Measurements from ENCODE around the gene TJP1.

Gene TJP1

GRCh38 chr15:29800491-29801366 is 21.5 kb downstream of the TJP1 start:
- no peak for DNase-seq (ENCODE audit: low read depth)
- TF ChIP-seq, protein P1, sequence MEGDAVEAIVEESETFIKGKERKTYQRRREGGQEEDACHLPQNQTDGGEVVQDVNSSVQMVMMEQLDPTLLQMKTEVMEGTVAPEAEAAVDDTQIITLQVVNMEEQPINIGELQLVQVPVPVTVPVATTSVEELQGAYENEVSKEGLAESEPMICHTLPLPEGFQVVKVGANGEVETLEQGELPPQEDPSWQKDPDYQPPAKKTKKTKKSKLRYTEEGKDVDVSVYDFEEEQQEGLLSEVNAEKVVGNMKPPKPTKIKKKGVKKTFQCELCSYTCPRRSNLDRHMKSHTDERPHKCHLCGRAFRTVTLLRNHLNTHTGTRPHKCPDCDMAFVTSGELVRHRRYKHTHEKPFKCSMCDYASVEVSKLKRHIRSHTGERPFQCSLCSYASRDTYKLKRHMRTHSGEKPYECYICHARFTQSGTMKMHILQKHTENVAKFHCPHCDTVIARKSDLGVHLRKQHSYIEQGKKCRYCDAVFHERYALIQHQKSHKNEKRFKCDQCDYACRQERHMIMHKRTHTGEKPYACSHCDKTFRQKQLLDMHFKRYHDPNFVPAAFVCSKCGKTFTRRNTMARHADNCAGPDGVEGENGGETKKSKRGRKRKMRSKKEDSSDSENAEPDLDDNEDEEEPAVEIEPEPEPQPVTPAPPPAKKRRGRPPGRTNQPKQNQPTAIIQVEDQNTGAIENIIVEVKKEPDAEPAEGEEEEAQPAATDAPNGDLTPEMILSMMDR (IDR thresholded peaks at IDR 0.05; ENCODE audit: low read depth, low read length, missing control alignments): no peak
- H3K4me3 ChIP-seq (ENCODE audit: low read depth, low read length): no peak overlapping the region

DNA sequence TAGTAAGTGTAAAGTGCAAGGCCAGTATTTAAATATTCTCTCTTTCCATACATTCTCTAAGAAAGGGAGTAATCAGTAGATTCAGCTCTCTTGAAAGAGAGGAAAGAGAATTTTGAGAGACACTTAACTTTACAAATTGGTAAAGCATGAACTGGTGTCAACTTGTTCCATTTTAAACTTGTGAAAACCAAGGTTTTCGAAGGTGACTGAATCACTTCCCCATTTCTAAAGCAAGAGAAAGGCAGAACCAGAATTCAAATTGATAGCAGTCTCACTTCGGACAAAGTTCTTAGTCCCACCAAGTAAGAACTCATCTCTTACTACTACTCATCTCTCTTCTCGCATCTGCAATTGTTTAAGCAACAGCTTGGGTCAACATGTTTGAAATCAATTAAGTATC is 22.4 kb downstream of the TJP1 start:
- H3K4me3 ChIP-seq (ENCODE audit: low read depth, low read length): no peak overlapping the region
- TF ChIP-seq, protein P1 (IDR thresholded peaks at IDR 0.05; ENCODE audit: low read depth, low read length, missing control alignments): no peak
- no peak for DNase-seq (ENCODE audit: low read depth)

GRCh38 chr15:29795610-29796009 is 26.7 kb downstream of the TJP1 start:
- TF ChIP-seq, protein P1 (IDR thresholded peaks at IDR 0.05; ENCODE audit: low read depth, low read length, missing control alignments): no peak
- no peak for DNase-seq (ENCODE audit: low read depth)

DNA sequence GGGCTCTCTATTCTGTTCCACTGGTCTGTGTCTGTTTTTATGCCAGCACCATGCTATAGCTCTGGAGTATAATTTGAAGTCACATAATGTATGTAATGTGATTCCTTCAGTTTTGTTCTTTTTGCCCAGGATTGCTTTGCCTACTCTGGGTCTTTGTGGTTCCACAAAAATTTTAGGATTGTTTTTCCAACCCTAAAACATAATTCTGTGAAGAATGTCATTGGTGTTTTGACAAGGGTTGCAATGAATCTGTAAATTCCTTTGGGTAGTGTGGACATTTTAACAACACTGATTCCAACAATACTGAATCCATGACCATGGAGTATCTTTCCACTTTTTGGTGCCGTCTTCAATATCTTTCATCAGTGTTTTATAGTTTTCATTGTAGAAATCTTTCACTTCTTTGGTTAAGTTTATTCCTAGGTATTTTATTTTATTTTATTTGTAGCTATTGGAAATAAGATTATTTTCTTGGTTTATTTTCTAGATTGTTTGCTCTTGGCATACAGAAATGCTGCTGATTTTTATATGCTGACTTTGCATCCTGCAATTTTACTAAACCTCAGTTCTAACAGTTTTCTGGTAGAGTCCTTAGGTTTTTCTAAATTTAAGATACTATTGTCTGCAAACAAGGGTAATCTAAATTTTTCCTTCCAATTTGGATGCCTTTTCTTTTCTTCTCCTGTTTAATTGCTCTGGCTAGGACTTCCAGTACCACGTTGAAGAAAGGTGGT is 29.7 kb downstream of the TJP1 start:
- TF ChIP-seq, protein P1 (IDR thresholded peaks at IDR 0.05; ENCODE audit: low read depth, low read length, missing control alignments): no peak

More at GRCh38 chr15:29795610-29796009, 26.7 kb downstream of the TJP1 start:
- H3K4me3 ChIP-seq (ENCODE audit: low read depth, low read length): no peak overlapping the region

GRCh38 chr15:29790607-29791006 is 31.7 kb downstream of the TJP1 start:
- TF ChIP-seq, protein P1 (IDR thresholded peaks at IDR 0.05; ENCODE audit: low read depth, low read length, missing control alignments): no peak
- DNase-seq (ENCODE audit: low read depth): no peak
- H3K4me3 ChIP-seq (ENCODE audit: low read depth, low read length): no peak overlapping the region

More for the DNA sequence above, 29.7 kb downstream of the TJP1 start:
- no peak overlapping the region for H3K4me3 ChIP-seq (ENCODE audit: low read depth, low read length)
- DNase-seq (ENCODE audit: low read depth): no peak

- TF ChIP-seq, protein P1 (IDR thresholded peaks at IDR 0.05; ENCODE audit: low read depth, low read length, missing control alignments): no peak
- DNase-seq (ENCODE audit: low read depth): no peak
- no peak overlapping the region for H3K4me3 ChIP-seq (ENCODE audit: low read depth, low read length)
Observed at GRCh38 chr15:29789871-29790270, 32.4 kb downstream of the TJP1 start.
